HepG2 (cell line): ENCODE data around the gene NBR1. TPM values are rescaled to one million over a fixed set of nuclear protein-coding genes. Genes with fewer than 3 reads are reported as not detected.

Source experiments
- ATF1 ChIP-seq: IDR thresholded peaks from 2 replicates; pipeline ENCODE4 v1.6.1; 2016; ENCODE audit warnings: mild to moderate bottlenecking, control low read depth
- CENPX ChIP-seq: sonication (generic); formaldehyde crosslinking; IDR thresholded peaks from 2 replicates; pipeline ENCODE4 v1.9.0; 2021; ENCODE audit warnings: mild to moderate bottlenecking, missing genetic modification reagents, moderate library complexity
- CREB3 ChIP-seq: sonication (generic); formaldehyde crosslinking; IDR thresholded peaks from 2 replicates; pipeline ENCODE4 v1.5.0; 2020; ENCODE audit warnings: missing genetic modification reagents
- FOXJ3 ChIP-seq: sonication (generic); formaldehyde crosslinking; IDR thresholded peaks from 2 replicates; pipeline ENCODE4 v1.4.0; 2020; ENCODE audit warnings: missing genetic modification reagents, mild to moderate bottlenecking, borderline replicate concordance
- IRF1 ChIP-seq: sonication (generic); formaldehyde crosslinking; IDR thresholded peaks from 2 replicates; pipeline ENCODE4 v1.4.0; 2020; ENCODE audit warnings: low read depth, mild to moderate bottlenecking, missing genetic modification reagents
- MAF1 ChIP-seq: sonication (generic); formaldehyde crosslinking; IDR thresholded peaks from 2 replicates; pipeline ENCODE4 v1.5.0; 2020; ENCODE audit warnings: missing genetic modification reagents, borderline replicate concordance
- MEIS1 ChIP-seq: sonication (generic); formaldehyde crosslinking; IDR thresholded peaks from 2 replicates; pipeline ENCODE4 v1.9.0; 2021; ENCODE audit warnings: mild to moderate bottlenecking, missing genetic modification reagents, moderate library complexity, borderline replicate concordance
- MEIS2 ChIP-seq: sonication (generic); formaldehyde crosslinking; IDR thresholded peaks from 2 replicates; pipeline ENCODE4 v1.9.0; 2021; ENCODE audit warnings: mild to moderate bottlenecking, missing genetic modification reagents
- MIER3 ChIP-seq: IDR thresholded peaks from 2 replicates; pipeline ENCODE4 v1.6.1; 2016; ENCODE audit warnings: missing compliant biosample characterization, borderline replicate concordance
- NFIB ChIP-seq: sonication (generic); formaldehyde crosslinking; IDR thresholded peaks from 2 replicates; pipeline ENCODE4 v1.9.0; 2021; ENCODE audit warnings: missing genetic modification reagents, mild to moderate bottlenecking, borderline replicate concordance
- PCBP2 ChIP-seq: fragments of 200-400 bp; formaldehyde crosslinking; optimal IDR thresholded peaks from 2 replicates; pipeline ENCODE3; 2018; ENCODE audit warnings: low read length, low read depth; ENCODE audit not compliant: poor library complexity, severe bottlenecking
- PHF20 ChIP-seq: sonication (generic); formaldehyde crosslinking; IDR thresholded peaks from 2 replicates; pipeline ENCODE4 v1.5.0; 2020; ENCODE audit warnings: mild to moderate bottlenecking, missing genetic modification reagents
- RNF219 ChIP-seq: sonication (generic); formaldehyde crosslinking; IDR thresholded peaks from 2 replicates; pipeline ENCODE4 v1.5.0; 2020; ENCODE audit warnings: mild to moderate bottlenecking, missing genetic modification reagents
- TFAP4 ChIP-seq: sonication (generic); IDR thresholded peaks from 2 replicates; pipeline ENCODE4 v1.6.1; 2016; ENCODE audit warnings: low read depth, borderline replicate concordance
- TIGD3 ChIP-seq: sonication (generic); formaldehyde crosslinking; IDR thresholded peaks from 2 replicates; pipeline ENCODE4 v1.5.1; 2020; ENCODE audit warnings: mild to moderate bottlenecking, missing genetic modification reagents, borderline replicate concordance
- ZBTB3 ChIP-seq: sonication (generic); formaldehyde crosslinking; IDR thresholded peaks from 2 replicates; pipeline ENCODE4 v1.4.0; 2020; ENCODE audit warnings: low read depth, mild to moderate bottlenecking, moderate library complexity, missing genetic modification reagents, borderline replicate concordance
- ZKSCAN1 ChIP-seq: fragments of 150-350 bp; IDR thresholded peaks from 2 replicates; pipeline ENCODE4 v1.6.1; 2014; ENCODE audit warnings: low read length
- ZNF251 ChIP-seq: sonication (generic); formaldehyde crosslinking; IDR thresholded peaks from 2 replicates; pipeline ENCODE4 v1.9.0; 2021; ENCODE audit warnings: mild to moderate bottlenecking, missing genetic modification reagents
- ZNF605 ChIP-seq: sonication (generic); formaldehyde crosslinking; IDR thresholded peaks from 2 replicates; pipeline ENCODE4 v1.8.0; 2022; ENCODE audit warnings: mild to moderate bottlenecking, missing genetic modification reagents
- ZNF780A ChIP-seq: sonication (generic); formaldehyde crosslinking; IDR thresholded peaks from 2 replicates; pipeline ENCODE4 v1.8.0; 2022; ENCODE audit warnings: mild to moderate bottlenecking, missing genetic modification reagents, moderate library complexity
- ZNF790 ChIP-seq: sonication (generic); formaldehyde crosslinking; IDR thresholded peaks from 2 replicates; pipeline ENCODE4 v1.8.0; 2022; ENCODE audit warnings: missing genetic modification reagents, mild to moderate bottlenecking, borderline replicate concordance
- ZNF879 ChIP-seq: sonication (generic); formaldehyde crosslinking; IDR thresholded peaks from 2 replicates; pipeline ENCODE4 v1.8.1; 2023; ENCODE audit warnings: missing genetic modification reagents
- ZSCAN29 ChIP-seq: sonication (generic); formaldehyde crosslinking; conservative IDR thresholded peaks from 2 replicates; pipeline ENCODE4 v1.4.0; 2020; ENCODE audit warnings: mild to moderate bottlenecking, missing genetic modification reagents
- polyA plus RNA-seq, 8 experiments: library from polyadenylated mRNA; depleted of rRNA in 3 of 8; stranded (reverse) in 7 of 8; unstranded in 1 of 8; fragments of >200 nt; fragmentation: Illumina TruSeq in 4 of 8; extraction: Trizol in 4 of 8; gene quantifications; 2 replicates each; pipeline versions ENCODE4 v1.2.1 to v1.2.3, GENCODE V29; 2011 to 2016; ENCODE audit warnings: low read depth in 4 of 8, missing spikeins in 1 of 8, mixed read lengths in 1 of 8; ENCODE audit not compliant: insufficient read depth in 1 of 8
- total RNA-seq, 5 experiments: library from RNA; depleted of rRNA; stranded (reverse); fragments of >200 nt; fragmentation: Illumina TruSeq; extraction: Trizol; gene quantifications; 2 replicates each; pipeline ENCODE4 v1.2.3, GENCODE V29; 2016; ENCODE audit warnings: low read depth in 1 of 5

NBR1 gene
- total and polyA plus RNA-seq, 2 of the 13 experiments (the other 11 are each of a cell fraction or from before 2014, with no cell fraction given): 51.7 to 121 TPM

- TF ChIP-seq RNF219 (CRISPR knock-in tag): no peak
- no peak for TF ChIP-seq ATF1
- TF ChIP-seq MAF1 (CRISPR knock-in tag): no peak
- no peak for TF ChIP-seq IRF1 (CRISPR knock-in tag)
- TF ChIP-seq ZKSCAN1: no peak
- TF ChIP-seq TFAP4: no peak
- peak; percentile 74; the same call in 1 of the 2 replicates for TF ChIP-seq ZNF605
- TF ChIP-seq MEIS2 (CRISPR knock-in tag): no peak
- TF ChIP-seq ZSCAN29: no peak
- TF ChIP-seq CENPX (CRISPR knock-in tag): no peak
- no peak for TF ChIP-seq TIGD3 (CRISPR knock-in tag)
- TF ChIP-seq ZNF790 (CRISPR knock-in tag): no peak
- no peak for TF ChIP-seq PHF20
- no peak for TF ChIP-seq ZBTB3 (CRISPR knock-in tag)
- no peak for TF ChIP-seq ZNF780A (CRISPR knock-in tag)
- TF ChIP-seq FOXJ3 (CRISPR knock-in tag): no peak
- TF ChIP-seq MEIS1: no peak
- 0 out of 2 replicates have a peak, but pooled peaks have one; percentile 32 for TF ChIP-seq NFIB (CRISPR knock-in tag)
- TF ChIP-seq CREB3 (CRISPR knock-in tag): 0 out of 2 replicates have a peak, but pooled peaks have one; percentile 71
- no peak for TF ChIP-seq PCBP2
- TF ChIP-seq ZNF251 (CRISPR knock-in tag): no peak
- TF ChIP-seq ZNF879: no peak
- TF ChIP-seq MIER3 (CRISPR knock-in tag): no peak; the same call in 1 of the 2 replicates
Observed at GRCh38 chr17:43211480-43212402, 40.7 kb downstream of the NBR1 start, which contains the start of gene TMEM106A (continued).
